Glomerular endothelial cell (primary cell): ENCODE results near the gene ACAD10. TPM values are rescaled to one million over a fixed set of nuclear protein-coding genes. Genes with fewer than 3 reads are reported as not detected.

Experiments used
- DNase-seq: peaks from one replicate; pipeline ENCODE4 v3.0.0-alpha.2; 2011; ENCODE audit warnings: low read depth, low spot score; ENCODE audit errors: extremely low read depth
- total RNA-seq: library from RNA; depleted of rRNA; stranded (reverse); fragments of >200 nt; gene quantifications from 2 replicates; pipeline ENCODE4 v1.2.3, GENCODE V29; 2015

Gene ACAD10
- total RNA-seq, 1 donor from 2014 or later = 18.9 TPM

- DNase-seq = no peak
These were observed 120.5 kb downstream of the ACAD10 start for GRCh38 chr12:111806304-111806703.

Other genes starting within 250 kb of the ACAD10 start
- gene ATXN2, start 86.7 kb upstream of the ACAD10 start, total RNA-seq = 32.1 and 51.8 TPM in 2 replicates
- gene BRAP, start 97 bp upstream of the ACAD10 start, total RNA-seq = 15.6 and 16.9 TPM in 2 replicates
- gene ALDH2, start 80.9 kb downstream of the ACAD10 start, total RNA-seq = 40.3 and 69.5 TPM in 2 replicates
- gene MAPKAPK5, start 156.2 kb downstream of the ACAD10 start, total RNA-seq = 32.7 and 40.4 TPM in 2 replicates